ACC112 (cell line): ENCODE data around the gene PTPRM.
"Not testable (repeated sequence)": the region's sequence is repeated elsewhere in the genome, so short reads cannot be mapped to it uniquely, and the experiment has no call there.

Experiments
- H2AFZ ChIP-seq: fragments of 200-600 bp; sonication (generic); one replicate; pipeline ENCODE4 v1.6.0; 2017; ENCODE audit warnings: antibody characterized with exemption, low read length; ENCODE audit not compliant: unreplicated experiment
- H3K27ac ChIP-seq: fragments of 200-600 bp; sonication (generic); 2 replicates; pipeline ENCODE4 v1.5.1; 2014; ENCODE audit warnings: low read depth, mild to moderate bottlenecking, antibody characterized with exemption, low read length, moderate library complexity
- H3K27me3 ChIP-seq: fragments of 200-600 bp; sonication (generic); 2 replicates; pipeline ENCODE4 v1.6.1; 2014; ENCODE audit warnings: mild to moderate bottlenecking, antibody characterized with exemption, low read length, moderate library complexity, mixed read lengths; ENCODE audit not compliant: insufficient read depth
- H3K36me3 ChIP-seq: fragments of 200-600 bp; sonication (generic); 2 replicates; pipeline ENCODE4 v1.6.1; 2016; ENCODE audit warnings: mild to moderate bottlenecking, antibody characterized with exemption, low read length, moderate library complexity, mixed read lengths; ENCODE audit not compliant: insufficient read depth
- H3K4me1 ChIP-seq: fragments of 200-600 bp; sonication (generic); one replicate; pipeline ENCODE4 v1.6.1; 2016; ENCODE audit warnings: low read length, mixed read lengths; ENCODE audit not compliant: insufficient read depth, unreplicated experiment, control insufficient read depth
- H3K4me3 ChIP-seq: fragments of 200-600 bp; sonication (generic); 2 replicates; pipeline ENCODE4 v1.5.1; 2014; ENCODE audit warnings: mild to moderate bottlenecking, low read depth, low read length
- H3K79me2 ChIP-seq: fragments of 200-600 bp; sonication (generic); one replicate; pipeline ENCODE4 v1.6.0; 2016; ENCODE audit warnings: low read length; ENCODE audit not compliant: control insufficient read depth, unreplicated experiment, insufficient read depth

Gene PTPRM

GRCh38 chr18:7735626-7736175 is 168.6 kb downstream of the PTPRM start:
- Histone ChIP-seq H3K36me3 (no peaks in the 10 kb centered on the region), H3K27me3 (no peaks in the 10 kb centered on the region), H3K4me1 (no peaks in the 10 kb centered on the region), H3K79me2 (peaks cover 9% of the 10 kb centered on the region), H3K27ac (no peak overlapping the region), H3K4me3 (no peak overlapping the region), H2AFZ (no peak overlapping the region)

GRCh38 chr18:7736526-7736925 is 169.4 kb downstream of the PTPRM start:
- not testable (repeated sequence) for H3K79me2 ChIP-seq, H3K27me3 ChIP-seq, H2AFZ ChIP-seq, H3K4me3 ChIP-seq, H3K4me1 ChIP-seq, H3K36me3 ChIP-seq, H3K27ac ChIP-seq

- Histone ChIP-seq H2AFZ (no peak overlapping the region), H3K4me3 (no peak overlapping the region), H3K4me1 (no peaks in the 10 kb centered on the region), H3K27ac (no peak overlapping the region), H3K36me3 (no peaks in the 10 kb centered on the region), H3K79me2 (peaks cover 9% of the 10 kb centered on the region), H3K27me3 (no peaks in the 10 kb centered on the region)
Measured at GRCh38 chr18:7737550-7737949, 170.4 kb downstream of the PTPRM start.

- H3K4me3 ChIP-seq, result no peak overlapping the region
- peaks cover 1% of the 10 kb centered on the region; the same call in 1 of the 2 replicates for H3K36me3 ChIP-seq
- peaks cover 6% of the 10 kb centered on the region for H3K79me2 ChIP-seq
- H3K27ac ChIP-seq, result no peak overlapping the region
- H3K27me3 ChIP-seq, result no peaks in the 10 kb centered on the region
- no peak overlapping the region for H2AFZ ChIP-seq
- H3K4me1 ChIP-seq, result no peaks in the 10 kb centered on the region
Measured at GRCh38 chr18:7740821-7741220, 173.7 kb downstream of the PTPRM start.

- Histone ChIP-seq H2AFZ (no peak overlapping the region), H3K27ac (no peak overlapping the region), H3K4me3 (no peak overlapping the region), H3K36me3 (peaks cover 6% of the 10 kb centered on the region; the same call in 1 of the 2 replicates), H3K4me1 (no peaks in the 10 kb centered on the region), H3K27me3 (no peaks in the 10 kb centered on the region), H3K79me2 (peaks cover 6% of the 10 kb centered on the region)
Measured at GRCh38 chr18:7741640-7742039, 174.5 kb downstream of the PTPRM start.

- H3K36me3 ChIP-seq, result peaks cover 6% of the 10 kb centered on the region; the same call in 1 of the 2 replicates
- no peak overlapping the region for H2AFZ ChIP-seq
- H3K27me3 ChIP-seq, result no peaks in the 10 kb centered on the region
- no peak overlapping the region for H3K4me3 ChIP-seq
- H3K27ac ChIP-seq, result no peak overlapping the region
- no peaks in the 10 kb centered on the region for H3K4me1 ChIP-seq
- H3K79me2 ChIP-seq, result peaks cover 6% of the 10 kb centered on the region
Measured at GRCh38 chr18:7742224-7742623, 175.1 kb downstream of the PTPRM start.

GRCh38 chr18:7743256-7743655 is 176.1 kb downstream of the PTPRM start:
- H3K36me3 ChIP-seq, result peaks cover 6% of the 10 kb centered on the region; the same call in 1 of the 2 replicates
- H3K79me2 ChIP-seq, result no peaks in the 10 kb centered on the region
- no peaks in the 10 kb centered on the region for H3K27me3 ChIP-seq
- no peak overlapping the region for H3K4me3 ChIP-seq
- peaks cover 4% of the 10 kb centered on the region for H3K4me1 ChIP-seq
- no peak overlapping the region for H2AFZ ChIP-seq
- no peak overlapping the region for H3K27ac ChIP-seq

- peaks cover 6% of the 10 kb centered on the region; the same call in 1 of the 2 replicates for H3K36me3 ChIP-seq
- no peak overlapping the region for H3K4me3 ChIP-seq
- H3K27me3 ChIP-seq, result no peaks in the 10 kb centered on the region
- peaks cover 22% of the 10 kb centered on the region for H3K4me1 ChIP-seq
- no peak overlapping the region for H3K27ac ChIP-seq
- H3K79me2 ChIP-seq, result no peaks in the 10 kb centered on the region
- no peak overlapping the region for H2AFZ ChIP-seq
Measured at GRCh38 chr18:7746106-7746505, 179.0 kb downstream of the PTPRM start.

- H2AFZ ChIP-seq, result no peak overlapping the region
- no peak overlapping the region for H3K4me3 ChIP-seq
- H3K27ac ChIP-seq, result no peak overlapping the region
- H3K36me3 ChIP-seq, result peaks cover 6% of the 10 kb centered on the region; the same call in 1 of the 2 replicates
- peaks cover 3% of the 10 kb centered on the region for H3K79me2 ChIP-seq
- no peaks in the 10 kb centered on the region for H3K27me3 ChIP-seq
- peaks cover 22% of the 10 kb centered on the region for H3K4me1 ChIP-seq
Measured at GRCh38 chr18:7748251-7749007, 181.3 kb downstream of the PTPRM start.

GRCh38 chr18:7749008-7749405 is 181.9 kb downstream of the PTPRM start:
- Histone ChIP-seq H3K27ac (no peak overlapping the region), H2AFZ (no peak overlapping the region), H3K79me2 (peaks cover 3% of the 10 kb centered on the region), H3K4me1 (peaks cover 22% of the 10 kb centered on the region), H3K4me3 (no peak overlapping the region), H3K36me3 (peaks cover 6% of the 10 kb centered on the region; the same call in 1 of the 2 replicates), H3K27me3 (no peaks in the 10 kb centered on the region)

- Histone ChIP-seq H2AFZ (no peak overlapping the region), H3K27me3 (no peaks in the 10 kb centered on the region), H3K4me1 (peaks cover 28% of the 10 kb centered on the region), H3K27ac (no peak overlapping the region), H3K79me2 (peaks cover 3% of the 10 kb centered on the region), H3K36me3 (peaks cover 6% of the 10 kb centered on the region; the same call in 1 of the 2 replicates), H3K4me3 (0 out of 2 replicates have a peak overlapping the region, but pooled peaks have one; percentile 7)
Measured at GRCh38 chr18:7749510-7749981, 182.4 kb downstream of the PTPRM start.
